Stomach (tissue), 9 donors: Measurements from ENCODE around the gene TTC28. TPM values are rescaled to one million over a fixed set of nuclear protein-coding genes. Genes with fewer than 3 reads are reported as not detected.

Source experiments
- DNase-seq, 2 donors: peaks; one replicate each; pipeline versions ENCODE4 v3.0.0 to v3.0.0-alpha.2; 2013 to 2019
- H3K27ac ChIP-seq, 5 donors: fragments of 200-600 bp in 4 of 5; sonication (generic) in 4 of 5; one replicate each; pipeline ENCODE4 v1.5.1; 2013 to 2019; ENCODE audit warnings: mild to moderate bottlenecking in 1 of 5, moderate library complexity in 1 of 5
- H3K27me3 ChIP-seq, 3 donors: fragments of 200-600 bp; sonication (generic); one replicate each; pipeline ENCODE4 v1.5.1; 2017 to 2019; ENCODE audit warnings: mixed run types in 1 of 3
- H3K36me3 ChIP-seq, 4 donors: fragments of 200-600 bp; sonication (generic); 1 replicate in 3 of 4; 2 replicates in 1 of 4; pipeline ENCODE4 v1.5.1; 2016 to 2019
- H3K4me1 ChIP-seq, 4 donors: fragments of 200-600 bp; sonication (generic); one replicate each; pipeline ENCODE4 v1.5.1; 2016 to 2019
- H3K4me3 ChIP-seq, 4 donors: fragments of 200-600 bp; sonication (generic) in 3 of 4; one replicate each; pipeline ENCODE4 v1.5.1; 2016 to 2019; ENCODE audit warnings: mild to moderate bottlenecking in 1 of 4
- H3K9me3 ChIP-seq, 4 donors: fragments of 200-600 bp; sonication (generic); one replicate each; pipeline ENCODE4 v1.5.1; 2016 to 2019
- POLR2A ChIP-seq, 4 donors: fragments of 450-650 bp; IDR thresholded peaks; one replicate each; pipeline ENCODE4 v1.6.1; 2016; ENCODE audit warnings: antibody characterized with exemption in 4 of 4, control low read depth in 2 of 4, mild to moderate bottlenecking in 1 of 4, moderate library complexity in 1 of 4
- POLR2AphosphoS5 ChIP-seq, 3 donors: sonication (generic); formaldehyde crosslinking; IDR thresholded peaks; one replicate each; pipeline ENCODE4 v1.6.1; 2016; ENCODE audit warnings: antibody characterized with exemption in 3 of 3
- WGBS, 5 donors: extraction: QIAGEN DNeasy Blood & Tissue Kit in 3 of 5; methylation state at CpG; one replicate each; pipeline versions ENCODE4 v1.1.5 to v1.1.7; 2013 to 2018; 5-methylcytosine and 5-hydroxymethylcytosine counted together
- intact Hi-C: fragments of 100-400 bp; cut with DNase I; formaldehyde crosslinking; loops from one replicate; pipeline ENCODE4 v1.15.1; 2023; ENCODE audit warnings: low total_unique reads
- polyA plus RNA-seq, 3 donors: library from polyadenylated mRNA; stranded (reverse); fragments of 200-250 nt; gene quantifications; one replicate each; pipeline ENCODE4 v1.2.3, GENCODE V29; 2013
- small RNA-seq, 4 donors: library from RNA; depleted of rRNA; stranded (forward); fragments of <200 nt; gene quantifications; one replicate each; pipeline ENCODE3, GENCODE V24; 2016
- total RNA-seq, 5 donors: library from RNA; depleted of rRNA; stranded (reverse); fragments of >200 nt; gene quantifications; one replicate each; pipeline versions ENCODE4 v1.1.0 to v1.2.3, GENCODE V29; 2014 to 2016
- TF ChIP-seq, protein P1 (sequence below), 7 experiments: fragments of 450-650 bp in 4 of 7; fragments of 200-600 bp in 3 of 7; sonication (generic) in 3 of 7; IDR thresholded peaks; one replicate each; pipeline ENCODE4 v1.5.1; 2016 to 2019; ENCODE audit warnings: antibody characterized with exemption in 7 of 7, control low read depth in 2 of 7, mild to moderate bottlenecking in 1 of 7
- donor health status: healthy with polysubstance abuse.
- donor health status: Bipolar disorder and iron deficiency.
- donor health status: healthy.

The TTC28 gene
- total and polyA plus RNA-seq, 8 donors = 1.7 to 53.4 (median 24.6) TPM

DNA sequence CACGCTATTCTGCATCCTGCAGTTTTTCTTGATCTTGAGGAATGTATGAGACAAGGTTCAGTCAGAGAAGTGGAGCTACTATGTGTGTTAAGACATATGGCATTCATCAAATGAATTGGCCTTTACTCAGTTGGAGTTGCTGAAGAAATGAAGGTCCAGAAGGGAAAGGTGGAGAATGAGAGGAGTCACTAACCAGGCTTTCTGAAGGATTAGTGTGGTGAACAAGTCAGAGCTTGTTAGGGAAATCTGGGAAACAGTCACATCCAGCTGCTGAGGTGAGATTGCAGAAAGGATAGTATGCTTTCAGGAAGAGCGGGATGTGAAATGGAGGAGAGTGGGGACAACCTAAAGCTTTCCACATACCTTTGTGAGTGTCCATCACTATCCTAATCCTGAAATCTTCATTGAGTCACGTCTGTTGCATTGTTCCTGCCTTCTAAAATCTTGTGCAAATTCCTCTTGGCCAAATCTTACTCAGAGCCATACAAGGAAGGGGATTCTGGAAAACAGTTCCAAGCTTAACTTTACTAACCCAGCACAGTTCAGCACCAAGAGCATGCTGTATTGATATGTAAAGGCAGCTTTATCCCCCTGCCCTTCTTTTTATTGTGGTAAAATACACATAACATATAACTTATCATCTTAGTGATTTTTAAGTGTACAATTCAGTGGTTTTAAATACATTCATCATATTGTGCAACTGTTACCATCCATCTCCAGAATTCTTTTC lies 749.1 kb downstream of the TTC28 start:
- Histone ChIP-seq H3K4me3 (peak overlapping the region in 1 of 4 donors; percentile 41), H3K4me1 (peaks cover 0 to 8% (median 2%) of the 10 kb centered on the region in 4 donors), H3K27ac (no peak overlapping the region), H3K9me3 (no peaks in the 10 kb centered on the region), H3K27me3 (no peaks in the 10 kb centered on the region), H3K36me3 (peaks cover 0 to 7% (median 0%) of the 10 kb centered on the region in 4 donors)
- 75 to 82% (median 77%) methylated on average over 3 of the region's 3 CpGs for WGBS, 5 donors
- intact Hi-C loops = no loop called here
- TF ChIP-seq, protein P1, sequence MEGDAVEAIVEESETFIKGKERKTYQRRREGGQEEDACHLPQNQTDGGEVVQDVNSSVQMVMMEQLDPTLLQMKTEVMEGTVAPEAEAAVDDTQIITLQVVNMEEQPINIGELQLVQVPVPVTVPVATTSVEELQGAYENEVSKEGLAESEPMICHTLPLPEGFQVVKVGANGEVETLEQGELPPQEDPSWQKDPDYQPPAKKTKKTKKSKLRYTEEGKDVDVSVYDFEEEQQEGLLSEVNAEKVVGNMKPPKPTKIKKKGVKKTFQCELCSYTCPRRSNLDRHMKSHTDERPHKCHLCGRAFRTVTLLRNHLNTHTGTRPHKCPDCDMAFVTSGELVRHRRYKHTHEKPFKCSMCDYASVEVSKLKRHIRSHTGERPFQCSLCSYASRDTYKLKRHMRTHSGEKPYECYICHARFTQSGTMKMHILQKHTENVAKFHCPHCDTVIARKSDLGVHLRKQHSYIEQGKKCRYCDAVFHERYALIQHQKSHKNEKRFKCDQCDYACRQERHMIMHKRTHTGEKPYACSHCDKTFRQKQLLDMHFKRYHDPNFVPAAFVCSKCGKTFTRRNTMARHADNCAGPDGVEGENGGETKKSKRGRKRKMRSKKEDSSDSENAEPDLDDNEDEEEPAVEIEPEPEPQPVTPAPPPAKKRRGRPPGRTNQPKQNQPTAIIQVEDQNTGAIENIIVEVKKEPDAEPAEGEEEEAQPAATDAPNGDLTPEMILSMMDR (IDR thresholded peaks at IDR 0.05) = no peak
- TF ChIP-seq POLR2A (IDR thresholded peaks at IDR 0.05) (no peak), POLR2AphosphoS5 (IDR thresholded peaks at IDR 0.05) (no peak)
- no peak for DNase-seq

Small RNA genes lying within 50 kb of the gene (small RNA-seq; reads per million reads assigned to genes)
- gene MIR5739 (0 reads per million in 4 donors), gene RF00019 (0 reads per million in 4 donors), gene RF00150 (0 reads per million in 4 donors), gene RF02200 (0 reads per million in 4 donors), gene RN7SL162P (0 reads per million in 4 donors)

Other genes starting within 250 kb of the TTC28 start
- gene CHEK2, start 62.0 kb upstream of the TTC28 start, total RNA-seq = 10 to 100 TPM in 1 of 5 donors, 1 to 10 TPM in 3, not detected in 1; 1.0 to 21.5 (median 4.9) TPM
- gene CHEK2, start 62.0 kb upstream of the TTC28 start, polyA plus RNA-seq = 10 to 100 TPM in 2 of 3 donors, 1 to 10 TPM in 1; 8.5 to 16.9 (median 11.3) TPM
- gene HSCB, start 62.2 kb upstream of the TTC28 start, total RNA-seq = 10 to 100 TPM in 2 of 5 donors, 1 to 10 TPM in 2, not detected in 1; 4.0 to 30.1 (median 10.2) TPM
- 10 to 100 TPM; 26.0 to 39.7 (median 31.4) TPM for gene HSCB, start 62.2 kb upstream of the TTC28 start, polyA plus RNA-seq
- gene CCDC117, start 92.9 kb upstream of the TTC28 start, total RNA-seq = 10 to 100 TPM; 11.7 to 28.6 (median 16.2) TPM
- 10 to 100 TPM in 2 of 3 donors, 1 to 10 TPM in 1; 7.1 to 15.1 (median 10.1) TPM for gene CCDC117, start 92.9 kb upstream of the TTC28 start, polyA plus RNA-seq
- gene XBP1, start 120.7 kb upstream of the TTC28 start, total RNA-seq = 100 to 1,000 TPM; 134 to 612 (median 387) TPM
- gene XBP1, start 120.7 kb upstream of the TTC28 start, polyA plus RNA-seq = 100 to 1,000 TPM; 193 to 230 (median 214) TPM
- gene ZNRF3, start 203.7 kb upstream of the TTC28 start, total RNA-seq = 10 to 100 TPM in 1 of 5 donors, 1 to 10 TPM in 4; 1.8 to 52.7 (median 6.4) TPM
- 1 to 10 TPM; 1.4 to 2.9 (median 1.7) TPM for gene ZNRF3, start 203.7 kb upstream of the TTC28 start, polyA plus RNA-seq